Loucy (cell line): ENCODE data around the gene DDX42.

Experiments used
- H2AFZ ChIP-seq: fragments of 200-600 bp; sonication (generic); 2 replicates; pipeline ENCODE4 v1.6.0; 2016; ENCODE audit warnings: antibody characterized with exemption, mild to moderate bottlenecking, low read length, moderate library complexity
- H3F3A ChIP-seq: fragments of 200-600 bp; 2 replicates; pipeline ENCODE4 v1.6.0; 2016; ENCODE audit warnings: antibody characterized with exemption, low read depth, mild to moderate bottlenecking
- H3K27me3 ChIP-seq: fragments of 200-600 bp; sonication (generic); 2 replicates; pipeline ENCODE4 v1.6.1; 2014; ENCODE audit warnings: low read length, mild to moderate bottlenecking; ENCODE audit not compliant: insufficient read depth, poor library complexity, severe bottlenecking
- H3K36me3 ChIP-seq: fragments of 200-600 bp; sonication (generic); 2 replicates; pipeline ENCODE4 v1.6.1; 2016; ENCODE audit warnings: low read length; ENCODE audit not compliant: insufficient read depth
- H3K4me1 ChIP-seq: fragments of 200-600 bp; sonication (generic); 2 replicates; pipeline ENCODE4 v1.5.1; 2014; ENCODE audit warnings: low read length, mild to moderate bottlenecking; ENCODE audit not compliant: insufficient read depth, poor library complexity, severe bottlenecking
- H3K4me2 ChIP-seq: fragments of 200-600 bp; sonication (generic); 2 replicates; pipeline ENCODE4 v1.6.0; 2014; ENCODE audit warnings: antibody characterized with exemption, low read length, low read depth, mild to moderate bottlenecking; ENCODE audit not compliant: poor library complexity, severe bottlenecking
- H3K4me3 ChIP-seq: fragments of 200-600 bp; sonication (generic); 2 replicates; pipeline ENCODE4 v1.5.1; 2014; ENCODE audit warnings: low read length, mild to moderate bottlenecking, mixed read lengths; ENCODE audit not compliant: poor library complexity, severe bottlenecking
- H3K79me2 ChIP-seq: fragments of 200-600 bp; sonication (generic); 2 replicates; pipeline ENCODE4 v1.6.1; 2014; ENCODE audit warnings: low read length; ENCODE audit not compliant: insufficient read depth
- H3K9ac ChIP-seq: fragments of 200-600 bp; sonication (generic); 2 replicates; pipeline ENCODE4 v1.6.0; 2014; ENCODE audit warnings: mild to moderate bottlenecking, low read depth, low read length, moderate library complexity; ENCODE audit not compliant: poor library complexity, severe bottlenecking
- H3K9me2 ChIP-seq: fragments of 200-600 bp; sonication (generic); replicated peaks from 2 replicates; pipeline ENCODE4 v1.6.1; 2016; ENCODE audit warnings: low read depth, low read length, mixed read lengths
- H3K9me3 ChIP-seq: fragments of 200-600 bp; sonication (generic); 2 replicates; pipeline ENCODE4 v1.6.1; 2014; ENCODE audit warnings: mild to moderate bottlenecking, antibody characterized with exemption, low read length, low read depth; ENCODE audit not compliant: insufficient read depth
- H4K20me1 ChIP-seq: fragments of 200-600 bp; sonication (generic); 2 replicates; pipeline ENCODE4 v1.6.0; 2014; ENCODE audit warnings: antibody characterized with exemption, low read length, mild to moderate bottlenecking; ENCODE audit not compliant: insufficient read depth, poor library complexity, severe bottlenecking
- EZH2phosphoT487 ChIP-seq: fragments of 200-600 bp; IDR thresholded peaks from 2 replicates; pipeline ENCODE4 v1.6.1; 2018; ENCODE audit warnings: antibody characterized with exemption, mild to moderate bottlenecking, moderate library complexity, borderline replicate concordance
- TF ChIP-seq, protein P1 (sequence below): fragments of 200-600 bp; sonication (generic); conservative IDR thresholded peaks from 2 replicates; pipeline ENCODE4 v1.5.1; 2014; ENCODE audit warnings: mild to moderate bottlenecking, antibody characterized with exemption, low read length

The DDX42 gene

DNA sequence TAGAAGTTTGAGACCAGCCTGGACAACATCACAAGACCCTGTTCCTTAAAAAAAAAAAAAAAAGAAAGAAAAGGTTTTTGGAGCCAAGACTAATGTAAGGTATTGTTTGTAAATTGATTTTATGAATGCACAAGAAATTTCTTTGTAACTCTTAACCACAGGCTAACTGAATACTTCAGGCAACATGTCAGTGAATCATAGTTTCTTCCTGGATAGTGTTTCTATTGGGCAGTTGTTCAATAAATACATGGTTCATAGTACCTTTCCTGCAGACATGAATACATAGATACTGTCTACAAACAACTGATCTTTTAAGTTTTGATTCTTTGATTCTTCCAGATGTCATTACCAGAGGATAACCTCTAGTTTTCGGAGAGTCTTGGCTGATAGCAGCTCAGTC is 11.6 kb downstream of the DDX42 start:
- no peak overlapping the region for H3K4me3 ChIP-seq
- peaks cover 69% of the 10 kb centered on the region for H4K20me1 ChIP-seq
- H3F3A ChIP-seq, result no peaks in the 10 kb centered on the region
- H3K4me1 ChIP-seq, result peaks cover 29% of the 10 kb centered on the region
- no peak overlapping the region for H3K9ac ChIP-seq
- H3K36me3 ChIP-seq, result peaks cover 48% of the 10 kb centered on the region
- H2AFZ ChIP-seq, result no peak overlapping the region
- no peaks in the 10 kb centered on the region for H3K9me2 ChIP-seq
- no peaks in the 10 kb centered on the region for H3K9me3 ChIP-seq
- H3K79me2 ChIP-seq, result peaks cover 99% of the 10 kb centered on the region
- H3K4me2 ChIP-seq, result no peak overlapping the region
- H3K27me3 ChIP-seq, result no peaks in the 10 kb centered on the region
- no peak for TF ChIP-seq EZH2phosphoT487
- TF ChIP-seq, protein P1, sequence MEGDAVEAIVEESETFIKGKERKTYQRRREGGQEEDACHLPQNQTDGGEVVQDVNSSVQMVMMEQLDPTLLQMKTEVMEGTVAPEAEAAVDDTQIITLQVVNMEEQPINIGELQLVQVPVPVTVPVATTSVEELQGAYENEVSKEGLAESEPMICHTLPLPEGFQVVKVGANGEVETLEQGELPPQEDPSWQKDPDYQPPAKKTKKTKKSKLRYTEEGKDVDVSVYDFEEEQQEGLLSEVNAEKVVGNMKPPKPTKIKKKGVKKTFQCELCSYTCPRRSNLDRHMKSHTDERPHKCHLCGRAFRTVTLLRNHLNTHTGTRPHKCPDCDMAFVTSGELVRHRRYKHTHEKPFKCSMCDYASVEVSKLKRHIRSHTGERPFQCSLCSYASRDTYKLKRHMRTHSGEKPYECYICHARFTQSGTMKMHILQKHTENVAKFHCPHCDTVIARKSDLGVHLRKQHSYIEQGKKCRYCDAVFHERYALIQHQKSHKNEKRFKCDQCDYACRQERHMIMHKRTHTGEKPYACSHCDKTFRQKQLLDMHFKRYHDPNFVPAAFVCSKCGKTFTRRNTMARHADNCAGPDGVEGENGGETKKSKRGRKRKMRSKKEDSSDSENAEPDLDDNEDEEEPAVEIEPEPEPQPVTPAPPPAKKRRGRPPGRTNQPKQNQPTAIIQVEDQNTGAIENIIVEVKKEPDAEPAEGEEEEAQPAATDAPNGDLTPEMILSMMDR, result no peak

DNA sequence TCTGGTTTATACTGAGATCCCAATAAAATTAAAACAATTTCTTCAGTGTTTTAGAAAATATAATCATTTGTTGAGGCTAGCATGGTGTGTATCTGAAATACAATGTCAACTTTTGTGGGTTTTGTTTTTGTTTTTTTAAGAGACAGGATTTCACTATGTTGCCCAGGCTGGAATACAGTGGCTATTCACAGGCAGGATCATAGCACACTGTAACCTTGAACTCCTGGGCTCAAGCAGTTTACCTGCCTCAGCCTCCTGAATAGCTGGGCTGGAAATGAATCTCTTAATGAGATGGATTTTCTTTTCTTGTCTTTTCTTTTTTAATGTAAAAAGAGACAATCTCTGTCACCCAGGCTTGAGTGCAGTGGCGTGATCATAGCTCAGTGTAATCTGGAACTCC is 12.1 kb downstream of the DDX42 start:
- Histone ChIP-seq H3F3A (no peaks in the 10 kb centered on the region), H3K9me2 (no peaks in the 10 kb centered on the region), H3K9ac (no peak overlapping the region), H4K20me1 (peaks cover 63% of the 10 kb centered on the region), H3K79me2 (peaks cover 98% of the 10 kb centered on the region), H3K4me2 (no peak overlapping the region), H2AFZ (no peak overlapping the region), H3K4me3 (no peak overlapping the region), H3K9me3 (no peaks in the 10 kb centered on the region), H3K4me1 (peaks cover 23% of the 10 kb centered on the region), H3K36me3 (peaks cover 53% of the 10 kb centered on the region), H3K27me3 (no peaks in the 10 kb centered on the region)
- TF ChIP-seq EZH2phosphoT487, result no peak
- TF ChIP-seq, protein P1, result no peak

DNA sequence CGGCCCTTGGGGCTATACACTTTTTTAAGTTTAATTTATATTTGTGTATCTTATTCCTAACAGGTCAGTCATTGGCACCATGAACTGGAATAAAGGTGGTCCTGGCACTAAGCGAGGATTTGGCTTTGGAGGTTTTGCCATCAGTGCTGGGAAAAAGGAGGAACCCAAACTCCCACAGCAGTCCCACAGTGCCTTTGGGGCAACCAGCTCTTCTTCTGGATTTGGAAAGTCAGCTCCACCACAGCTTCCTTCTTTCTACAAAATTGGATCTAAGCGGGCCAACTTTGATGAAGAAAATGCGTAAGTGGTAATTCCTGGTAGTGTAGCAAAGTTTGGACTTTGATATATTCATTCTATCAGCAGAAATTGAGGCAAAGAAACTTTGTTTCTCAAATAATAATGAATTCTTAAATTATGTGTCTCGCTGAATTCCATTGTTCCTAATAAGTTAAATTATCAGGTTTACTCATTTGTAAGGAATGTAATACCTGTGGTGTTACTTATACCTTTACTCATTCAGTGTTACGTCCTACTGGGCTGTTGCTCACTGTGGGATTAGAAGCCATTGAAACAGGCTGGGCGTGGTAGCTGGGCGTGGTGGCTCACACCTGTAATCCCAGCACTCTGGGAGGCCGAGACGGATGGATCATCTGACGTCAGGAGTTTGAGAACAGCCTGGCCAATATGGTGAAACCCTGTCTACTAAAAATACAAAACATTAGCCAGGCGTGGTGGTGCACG is 13.2 kb downstream of the DDX42 start:
- no peaks in the 10 kb centered on the region for H3K9me2 ChIP-seq
- H3K4me3 ChIP-seq, result no peak overlapping the region
- TF ChIP-seq, protein P1, result no peak
- no peak for TF ChIP-seq EZH2phosphoT487
- no peak overlapping the region for H3K9ac ChIP-seq
- peaks cover 63% of the 10 kb centered on the region for H3K36me3 ChIP-seq
- no peaks in the 10 kb centered on the region for H3K27me3 ChIP-seq
- H3K4me1 ChIP-seq, result peaks cover 18% of the 10 kb centered on the region
- no peaks in the 10 kb centered on the region for H3F3A ChIP-seq
- H3K4me2 ChIP-seq, result no peak overlapping the region
- H3K9me3 ChIP-seq, result no peaks in the 10 kb centered on the region
- no peak overlapping the region for H2AFZ ChIP-seq
- peaks cover 67% of the 10 kb centered on the region for H4K20me1 ChIP-seq
- H3K79me2 ChIP-seq, result peaks cover 98% of the 10 kb centered on the region
